Stimulated activated CD4-positive, alpha-beta T cell treated with anti-CD3 and anti-CD28 coated beads, Interleukin-2, amount 100 ng/mL, for 4 hours (primary cell): ENCODE data around the gene OR2T8.

ENCODE experiments used
- DNase-seq: peaks from one replicate; pipeline ENCODE4 v3.0.0-alpha.2; 2020; ENCODE audit warnings: low read depth

Gene OR2T8

GRCh38 chr1:247919952-247920351 is at the start of gene OR2T8:
TSS of gene OR2T8 (plus strand) at chr1:247920252. CDS start at chr1:247921018, 766 bp downstream.
- no peak for DNase-seq

GRCh38 chr1:247883346-247883745 is 36.7 kb upstream of the OR2T8 start:
- no peak for DNase-seq

DNA sequence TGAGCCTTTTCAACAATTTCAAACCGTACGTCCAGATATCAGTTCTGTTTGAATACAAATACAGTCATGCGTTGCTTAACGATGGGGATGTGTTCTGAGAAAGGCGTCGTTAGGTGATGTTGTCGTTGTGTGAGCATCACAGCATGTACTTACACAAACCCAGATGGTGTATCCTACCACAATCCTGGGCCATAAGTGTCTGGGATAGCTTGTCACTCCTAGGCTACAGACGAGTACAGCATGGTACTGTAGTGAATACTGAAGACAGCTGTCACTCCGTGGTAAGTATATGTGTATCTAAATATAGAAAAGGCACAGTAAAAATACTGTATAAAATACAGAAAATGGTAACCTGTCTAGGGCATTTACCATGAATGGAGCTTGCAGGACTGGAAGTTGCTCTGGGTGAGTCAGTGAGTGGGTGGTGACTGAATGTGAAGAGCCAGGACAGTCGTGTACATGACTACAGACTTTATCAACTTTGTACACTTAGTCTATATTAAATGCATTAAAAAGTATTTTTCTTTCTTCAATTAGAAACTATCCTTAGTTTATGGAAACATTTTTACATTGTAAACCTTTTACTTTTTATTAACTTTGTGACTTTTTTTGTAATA is 35.1 kb upstream of the OR2T8 start:
- DNase-seq: no peak

DNA sequence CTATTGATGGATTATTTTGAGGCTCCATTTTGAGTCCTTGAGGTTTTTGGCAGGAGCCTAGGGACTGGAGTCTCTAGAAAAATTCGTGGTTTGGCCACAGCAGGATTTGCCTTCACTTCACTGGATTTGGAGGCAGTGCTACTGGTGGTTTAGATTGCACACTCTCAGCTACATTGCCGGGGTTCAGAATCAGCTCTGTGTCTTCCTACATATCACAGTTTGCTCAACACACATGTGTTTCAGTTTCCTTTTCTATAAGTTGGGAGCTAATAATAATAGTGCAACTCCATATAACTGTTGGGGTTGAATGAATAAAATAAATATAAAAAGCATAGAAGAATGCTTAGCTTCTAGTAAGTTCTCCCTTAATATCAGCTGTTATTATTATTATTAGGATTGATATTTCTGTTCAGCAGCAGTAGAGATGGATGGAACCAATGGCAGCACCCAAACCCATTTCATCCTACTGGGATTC is 24.9 kb upstream of the OR2T8 start, which contains the start of gene OR2W3:
Gene OR2W3 (plus strand): TSS at position 425 of the 475 bp plus-strand sequence. CDS start 0 bp downstream, at position 425.
- no peak for DNase-seq

DNA sequence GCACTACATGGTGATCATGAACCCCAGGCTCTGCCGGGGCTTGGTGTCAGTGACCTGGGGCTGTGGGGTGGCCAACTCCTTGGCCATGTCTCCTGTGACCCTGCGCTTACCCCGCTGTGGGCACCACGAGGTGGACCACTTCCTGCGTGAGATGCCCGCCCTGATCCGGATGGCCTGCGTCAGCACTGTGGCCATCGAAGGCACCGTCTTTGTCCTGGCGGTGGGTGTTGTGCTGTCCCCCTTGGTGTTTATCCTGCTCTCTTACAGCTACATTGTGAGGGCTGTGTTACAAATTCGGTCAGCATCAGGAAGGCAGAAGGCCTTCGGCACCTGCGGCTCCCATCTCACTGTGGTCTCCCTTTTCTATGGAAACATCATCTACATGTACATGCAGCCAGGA is 24.1 kb upstream of the OR2T8 start:
- DNase-seq: no peak

DNA sequence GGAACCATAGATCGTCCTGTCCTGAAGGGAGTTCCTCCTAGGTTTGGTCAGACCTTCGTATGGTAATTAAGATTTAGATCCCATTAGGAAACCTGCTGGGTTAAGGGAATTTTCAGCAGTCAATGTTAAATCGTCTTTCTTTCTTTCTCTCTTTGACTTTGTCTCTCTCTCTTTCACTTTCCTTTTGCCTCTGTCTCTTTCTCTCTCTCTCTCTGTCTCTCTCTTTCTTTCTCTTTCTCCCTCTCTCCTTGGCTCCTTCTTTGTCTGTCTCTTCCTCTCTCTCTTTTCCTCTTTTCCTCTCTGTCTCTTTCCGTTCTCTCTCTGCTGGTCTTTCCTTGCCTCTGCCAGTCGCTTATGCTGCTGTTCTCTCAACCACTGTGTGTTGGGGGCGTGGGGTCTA is 15.9 kb upstream of the OR2T8 start:
- no peak for DNase-seq

GRCh38 chr1:247905181-247905580 is 14.9 kb upstream of the OR2T8 start:
- no peak for DNase-seq

DNA sequence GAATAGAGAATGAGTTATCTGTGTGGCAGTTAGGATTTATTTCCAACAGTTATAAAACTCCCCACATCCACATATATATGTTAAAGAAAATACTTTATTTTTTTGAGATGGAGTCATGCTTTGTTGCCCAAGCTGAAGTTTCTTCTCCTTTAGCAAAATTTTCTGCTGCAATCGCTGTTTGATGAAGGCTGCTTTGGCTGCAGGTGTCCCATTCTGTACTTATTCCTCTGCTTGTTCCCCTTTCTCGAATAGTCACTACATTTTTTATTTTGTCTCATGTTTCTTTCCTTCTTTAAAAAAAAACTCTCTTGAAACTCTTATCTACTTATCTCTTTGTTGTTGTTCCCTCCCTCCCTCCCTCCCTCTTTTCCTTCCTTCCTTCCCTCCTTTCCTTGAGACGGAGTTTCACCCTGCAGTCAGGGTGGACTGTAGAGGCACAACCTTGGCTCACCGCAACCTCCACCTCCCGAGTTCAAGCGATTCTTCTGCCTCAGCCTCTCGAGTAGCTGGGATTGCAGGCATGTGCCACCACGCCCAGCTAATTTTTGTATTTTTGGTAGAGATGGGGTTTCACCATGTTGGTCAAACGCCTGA is 14.0 kb upstream of the OR2T8 start:
- no peak for DNase-seq

DNA sequence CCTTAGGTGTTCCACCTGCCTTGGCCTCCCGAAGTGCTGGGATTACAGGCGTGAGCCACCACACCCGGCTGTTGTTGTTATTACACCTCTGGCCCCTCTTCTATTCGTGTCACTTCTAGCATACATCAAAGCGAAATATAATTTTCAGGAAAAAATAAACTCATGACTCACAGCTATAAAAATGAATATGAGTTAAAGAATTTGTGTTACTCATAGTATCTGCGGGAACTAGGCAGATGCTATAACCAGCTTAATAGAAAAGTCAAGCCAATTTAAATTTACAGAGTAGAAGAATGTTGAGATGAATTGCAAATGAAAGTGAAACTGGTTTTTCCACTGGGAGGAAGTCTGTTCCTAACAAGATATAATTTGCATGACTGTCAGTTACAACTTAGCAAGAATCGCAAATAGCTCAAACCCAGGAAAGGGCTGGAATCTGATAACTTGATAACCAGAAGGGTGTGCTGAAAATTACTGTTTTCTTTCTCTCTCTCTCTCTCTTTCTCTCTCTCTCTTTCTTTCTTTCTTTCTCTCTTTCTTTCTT is 13.5 kb upstream of the OR2T8 start:
- no peak for DNase-seq

DNA sequence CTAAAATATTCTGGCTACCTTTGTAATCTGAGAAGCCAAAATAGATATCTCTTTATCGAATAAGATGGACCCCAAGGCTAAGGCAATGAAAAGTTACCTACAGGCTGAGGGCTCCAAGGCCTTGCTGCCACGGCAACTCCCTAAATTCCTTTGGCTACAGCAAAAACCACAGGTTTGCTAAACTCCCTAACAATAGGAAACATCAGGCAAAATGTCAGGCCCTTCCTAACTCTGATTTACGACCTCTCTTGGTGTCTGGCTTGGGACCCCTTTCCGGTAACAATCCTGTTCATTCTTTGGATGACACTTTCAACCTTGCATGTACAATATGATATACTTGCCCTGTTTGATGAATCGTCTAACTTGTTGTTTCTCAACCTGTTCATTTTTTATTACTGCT is 11.3 kb upstream of the OR2T8 start:
- no peak for DNase-seq

DNA sequence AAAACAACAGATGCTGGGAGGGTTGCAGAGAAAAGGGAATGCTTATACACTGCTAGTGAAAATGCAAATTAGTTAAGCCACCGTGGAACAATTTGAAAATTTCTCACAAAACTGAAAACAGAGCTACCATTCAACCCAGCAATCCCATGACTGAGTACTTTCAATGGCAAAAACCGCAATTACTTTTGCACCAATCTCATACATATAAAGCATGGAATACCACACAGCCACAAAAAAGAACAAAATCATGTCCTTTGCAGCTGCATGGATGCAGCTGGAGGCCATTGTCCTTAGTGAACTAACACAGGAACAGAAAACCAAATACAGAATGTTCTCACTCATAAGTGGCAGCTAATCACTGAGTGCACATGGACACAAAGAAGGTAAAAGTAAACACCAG is 6.3 kb upstream of the OR2T8 start:
- DNase-seq: no peak

DNA sequence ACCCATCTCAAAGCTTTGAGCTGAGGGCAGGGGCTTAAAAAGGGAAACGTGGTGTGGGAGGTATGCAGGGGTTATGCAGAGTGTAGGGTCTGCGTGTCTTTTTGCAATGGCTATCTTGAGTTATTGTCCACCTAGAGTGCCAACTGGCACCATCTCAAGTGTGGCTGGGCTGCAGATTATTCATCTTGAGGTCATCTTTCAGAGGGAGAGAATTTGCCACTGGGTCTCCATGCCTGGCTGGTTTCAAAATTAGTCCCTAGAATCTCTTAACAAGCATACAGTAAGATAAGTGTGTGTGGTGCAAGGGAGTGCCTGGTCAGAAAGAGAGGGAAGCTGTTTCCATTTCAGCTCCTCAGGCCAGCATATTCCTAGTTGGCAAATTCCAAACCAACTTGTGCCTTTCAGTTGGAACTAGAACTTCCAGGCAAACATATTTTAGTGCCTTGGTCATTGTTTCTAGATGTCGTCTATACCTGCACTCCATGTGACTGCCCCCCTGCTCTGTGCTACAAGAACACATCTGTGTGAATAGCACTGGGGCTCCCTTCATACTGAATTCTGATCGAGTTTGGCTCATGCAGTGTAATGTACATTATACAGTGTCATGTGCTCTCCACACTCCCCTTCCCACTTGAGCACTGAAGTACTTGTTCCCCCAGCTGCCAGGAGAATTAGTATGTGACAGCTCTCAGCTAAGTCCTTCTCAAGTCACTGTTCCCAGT is 5.0 kb upstream of the OR2T8 start:
- no peak for DNase-seq

DNA sequence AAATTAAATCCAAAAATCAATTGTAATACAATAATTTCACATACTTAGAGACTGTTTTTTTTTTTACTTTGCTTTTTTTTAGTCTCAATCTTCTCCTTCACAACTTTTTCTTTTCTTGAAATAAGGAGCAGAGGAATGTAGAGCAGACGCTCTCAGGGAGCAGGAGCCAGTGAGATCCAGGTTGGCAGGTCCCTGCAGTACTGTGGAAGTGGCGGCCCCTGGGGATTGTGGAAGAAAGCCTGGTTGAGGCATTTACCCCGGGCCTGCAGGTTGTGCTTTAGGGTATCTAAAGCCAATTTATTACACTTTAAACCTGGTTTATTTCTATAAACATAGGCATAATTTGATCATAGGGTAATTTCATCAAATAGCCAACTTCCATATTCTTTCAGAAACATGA is 3.9 kb downstream of the OR2T8 start:
- no peak for DNase-seq

DNA sequence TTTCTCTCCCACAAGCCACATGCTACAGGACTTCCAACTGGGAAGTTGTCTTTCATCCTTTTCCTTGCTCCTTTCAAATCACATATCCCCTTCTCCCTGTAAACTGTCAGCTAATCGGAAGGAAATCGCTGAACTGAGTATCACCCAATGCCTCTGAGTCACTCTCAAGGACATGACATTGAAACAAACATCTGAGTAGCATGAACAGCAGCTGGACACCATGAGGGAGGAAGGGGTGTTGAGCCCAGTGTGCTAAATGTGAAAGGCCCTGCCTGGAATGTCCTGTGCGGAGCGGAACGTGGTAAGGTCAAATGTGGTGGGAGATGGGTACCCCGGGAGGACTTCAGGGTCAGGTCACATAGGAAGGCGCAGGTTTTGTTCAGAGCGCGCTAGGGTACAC is 4.8 kb downstream of the OR2T8 start, which contains the start of gene OR2AJ1:
Gene OR2AJ1 (plus strand): TSS at position 22 of the 400 bp plus-strand sequence. CDS start 8,880 bp downstream, outside the sequence.
- DNase-seq: no peak

- no peak for DNase-seq
Measured at GRCh38 chr1:247933989-247934388, 13.9 kb downstream of the OR2T8 start.

DNA sequence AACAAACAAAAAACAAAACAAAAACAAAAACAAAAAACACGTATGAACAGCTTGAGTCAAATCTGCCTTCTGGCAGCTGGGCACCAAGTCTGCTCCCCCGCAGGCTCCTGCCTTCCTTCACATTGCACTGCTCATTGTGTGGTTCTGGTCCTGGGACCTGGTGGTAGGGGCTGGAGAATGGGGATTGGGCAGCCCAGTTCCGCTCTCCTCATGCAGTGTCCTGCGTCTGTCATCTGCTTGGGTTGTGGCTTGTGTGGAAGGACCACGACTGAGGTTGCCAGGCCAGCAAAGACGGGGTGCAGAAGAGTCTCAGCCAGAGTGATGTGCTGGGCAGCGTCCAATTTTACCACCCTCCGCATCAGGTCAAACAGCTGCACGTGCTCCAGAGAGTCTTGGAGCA is 15.7 kb downstream of the OR2T8 start:
- no peak for DNase-seq

DNA sequence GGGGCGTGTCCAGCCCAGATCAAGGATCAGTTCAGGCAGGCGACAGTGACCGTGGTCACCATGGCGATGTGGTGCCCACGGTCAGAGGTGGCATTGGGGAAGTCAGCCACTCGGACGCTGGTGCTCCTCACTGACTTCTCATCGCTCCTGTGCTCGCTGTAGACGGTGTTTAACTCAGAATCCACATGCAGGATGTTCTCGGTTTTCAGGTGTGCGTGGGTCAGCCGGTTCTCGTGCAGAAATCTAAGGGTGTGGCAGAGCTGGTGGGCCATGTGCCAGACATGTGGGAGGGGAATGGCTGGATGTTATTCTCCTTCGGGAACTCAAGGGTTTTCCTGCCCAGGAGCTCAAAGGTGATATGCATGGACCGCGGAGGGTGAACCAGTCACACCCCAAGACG is 16.4 kb downstream of the OR2T8 start:
- no peak for DNase-seq

DNA sequence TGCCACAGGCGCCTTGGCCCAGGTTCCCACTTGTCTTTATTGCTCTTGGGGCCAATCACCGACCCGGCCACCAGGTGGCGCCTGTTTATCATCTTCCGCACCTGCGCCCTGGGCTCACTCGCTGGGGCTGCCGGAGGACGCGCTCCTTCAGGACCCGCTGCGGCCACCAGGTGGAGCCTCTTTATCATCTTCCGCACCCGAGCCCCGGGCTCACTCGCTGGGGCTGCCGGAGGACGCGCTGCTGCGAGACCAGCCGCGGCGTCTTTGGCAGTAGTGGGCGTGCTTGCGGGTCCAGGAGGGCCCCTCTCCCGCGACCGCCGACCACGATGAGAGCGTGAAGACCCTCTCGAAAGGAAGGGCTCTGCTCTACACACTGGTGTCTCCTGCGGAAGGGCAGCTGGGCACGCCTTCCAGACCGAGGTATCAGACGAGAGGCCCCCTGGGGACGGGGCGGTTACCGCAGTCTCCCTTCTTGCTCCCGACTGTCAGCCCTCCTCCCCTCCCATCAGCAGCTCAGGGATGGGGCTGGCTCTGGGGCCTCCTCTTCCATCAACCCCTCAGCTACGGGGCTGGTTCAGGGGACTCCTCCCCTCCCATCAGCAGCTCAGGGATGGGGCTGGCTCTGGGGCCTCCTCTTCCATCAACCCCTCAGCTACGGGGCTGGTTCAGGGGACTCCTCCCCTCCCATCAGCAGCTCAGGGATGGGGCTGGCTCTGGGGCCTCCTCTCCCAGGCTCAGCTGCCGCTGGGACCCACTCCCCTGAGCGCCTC is 17.1 kb downstream of the OR2T8 start:
- DNase-seq: peak; percentile 80

DNA sequence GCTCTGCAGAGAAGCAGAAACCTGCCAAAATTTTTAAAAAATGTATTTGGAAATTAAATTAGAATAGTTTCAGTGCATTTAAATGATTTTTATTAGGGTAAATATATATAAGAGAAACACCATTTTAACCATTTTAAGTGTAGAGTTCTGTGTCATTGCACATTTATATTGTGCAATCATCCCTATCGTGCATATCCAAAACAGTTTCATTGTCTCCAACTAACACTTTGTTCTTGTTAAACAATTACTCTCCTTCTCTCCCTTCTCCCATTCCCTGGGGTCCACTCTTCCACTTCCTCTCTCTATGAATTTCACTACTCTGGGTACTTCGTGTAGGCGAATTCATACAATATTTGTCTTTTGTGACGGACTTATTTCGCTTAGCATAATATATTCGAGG is 22.6 kb downstream of the OR2T8 start:
- no peak for DNase-seq

GRCh38 chr1:247948558-247948957 is 28.5 kb downstream of the OR2T8 start, which contains the start of gene OR2L8:
TSS of gene OR2L8 (plus strand) at chr1:247948858. CDS start at chr1:247948858, 0 bp downstream.
- no peak for DNase-seq

DNA sequence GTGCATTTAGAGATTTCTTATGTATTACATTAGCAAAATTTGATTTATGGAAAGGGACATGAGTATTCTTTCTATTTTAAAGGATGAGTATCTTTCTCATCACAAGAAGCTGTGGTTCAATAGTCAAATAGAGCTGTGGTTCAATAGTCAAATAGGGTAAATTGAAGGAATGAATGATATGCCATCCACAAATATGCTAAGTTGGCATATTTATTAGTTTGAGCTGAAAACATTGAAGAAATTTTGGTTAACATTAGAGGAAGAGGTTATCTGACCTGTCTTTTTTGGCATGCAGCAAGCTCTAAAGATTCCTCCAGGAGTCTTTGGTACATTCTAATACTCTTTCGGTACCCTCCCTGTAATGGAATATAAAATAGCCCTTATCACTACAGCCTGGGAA is 33.4 kb downstream of the OR2T8 start:
- no peak for DNase-seq

DNA sequence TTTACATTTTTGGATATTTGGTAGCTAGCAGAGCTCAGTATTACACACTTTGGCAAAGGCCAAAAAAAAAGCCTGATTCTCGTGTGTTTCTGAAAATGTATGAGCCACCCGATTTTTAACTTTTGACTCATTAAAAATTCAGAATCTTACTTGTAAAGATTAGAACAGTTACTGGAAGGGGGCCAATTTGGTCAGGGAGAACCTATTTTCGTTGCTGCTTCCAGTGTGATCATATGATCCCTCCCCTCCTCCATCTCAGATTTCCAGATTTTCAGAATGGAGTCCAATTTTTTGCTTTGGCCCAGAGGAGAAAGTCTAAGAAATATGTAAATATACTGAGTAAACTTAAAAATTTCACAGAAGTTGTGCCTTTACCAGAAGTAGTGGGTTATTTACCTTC is 41.7 kb downstream of the OR2T8 start:
- no peak for DNase-seq
